Bronchial epithelial cell (primary cell): ENCODE results near the gene CEND1. TPM values are rescaled to one million over a fixed set of nuclear protein-coding genes. Genes with fewer than 3 reads are reported as not detected.
A peak's percentile ranks its signal among the peaks of the same experiment; 100 is the strongest.
"Not testable (repeated sequence)": the region's sequence is repeated elsewhere in the genome, so short reads cannot be mapped to it uniquely, and the experiment has no call there.

ENCODE experiments used
- DNase-seq: peaks from one replicate; pipeline ENCODE4 v3.0.0-alpha.2; 2010; ENCODE audit warnings: low read depth
- FAIRE-seq: peaks from 2 replicates; lab custom pipeline; 2011; peaks lifted over from hg19 to GRCh38; lab: Jason Lieb, UNC
- H3K27me3 ChIP-seq: 2 replicates; pipeline ENCODE4 v1.5.1; 2011; ENCODE audit warnings: low read length; ENCODE audit not compliant: control insufficient read depth, insufficient read depth
- H3K36me3 ChIP-seq: 2 replicates; pipeline ENCODE4 v1.5.1; 2011; ENCODE audit warnings: low read length; ENCODE audit not compliant: control insufficient read depth, insufficient read depth
- H3K4me3 ChIP-seq: 2 replicates; pipeline ENCODE4 v1.5.1; 2011; ENCODE audit warnings: mild to moderate bottlenecking, low read depth, low read length, control low read depth
- CTCF ChIP-seq: IDR thresholded peaks from 2 replicates; pipeline ENCODE4 v1.5.1; 2011; ENCODE audit warnings: mild to moderate bottlenecking, moderate library complexity, low read length, control low read depth, inconsistent platforms; ENCODE audit not compliant: insufficient read depth, severe bottlenecking
- total RNA-seq: library from RNA; depleted of rRNA; stranded (reverse); fragments of >200 nt; gene quantifications from 2 replicates; pipeline ENCODE4 v1.2.1, GENCODE V29; 2014

Gene CEND1
- total RNA-seq, 1 donor from 2014 or later: not detected

- no peaks in the 10 kb centered on the region for H3K27me3 ChIP-seq
- TF ChIP-seq CTCF: no peak
- no peak overlapping the region for H3K4me3 ChIP-seq
- no peaks in the 10 kb centered on the region for H3K36me3 ChIP-seq
- DNase-seq: no peak
- FAIRE-seq: no peak
These were observed 44.5 kb downstream of the CEND1 start for GRCh38 chr11:745428-745827.

- TF ChIP-seq CTCF: no peak
- DNase-seq (no peak), FAIRE-seq (peak; percentile 72)
- Histone ChIP-seq H3K27me3 (no peaks in the 10 kb centered on the region), H3K36me3 (no peaks in the 10 kb centered on the region), H3K4me3 (no peak overlapping the region)
These were observed 47.2 kb downstream of the CEND1 start for GRCh38 chr11:742571-743201.

- H3K36me3 ChIP-seq: no peaks in the 10 kb centered on the region
- DNase-seq (peak; percentile 43), FAIRE-seq (peak; percentile 13)
- no peak for TF ChIP-seq CTCF
- H3K4me3 ChIP-seq: no peak overlapping the region
- H3K27me3 ChIP-seq: no peaks in the 10 kb centered on the region
These were observed 47.7 kb downstream of the CEND1 start for GRCh38 chr11:742156-742546.

- peak; percentile 13 for FAIRE-seq
- peak; percentile 22 for DNase-seq
These were observed 52.0 kb downstream of the CEND1 start for GRCh38 chr11:737899-738298.

GRCh38 chr11:737366-737765, 52.5 kb downstream of the CEND1 start:
- Histone ChIP-seq H3K4me3 (no peak overlapping the region), H3K27me3 (no peaks in the 10 kb centered on the region), H3K36me3 (no peaks in the 10 kb centered on the region)
- DNase-seq: no peak
- no peak for TF ChIP-seq CTCF
- FAIRE-seq: no peak

More at GRCh38 chr11:737899-738298, 52.0 kb downstream of the CEND1 start:
- H3K27me3 ChIP-seq, H3K36me3 ChIP-seq, H3K4me3 ChIP-seq: not testable (repeated sequence)

Other genes starting within 250 kb of the CEND1 start
- 0.90 and 1.1 TPM in 2 replicates for gene LMNTD2, start 229.4 kb downstream of the CEND1 start, total RNA-seq
- 44.4 and 45.5 TPM in 2 replicates for gene RASSF7, start 229.1 kb downstream of the CEND1 start, total RNA-seq
- gene PHRF1, start 213.6 kb downstream of the CEND1 start, total RNA-seq: 21.1 and 26.1 TPM in 2 replicates
- gene IRF7, start 174.1 kb downstream of the CEND1 start, total RNA-seq: 15.3 and 18.2 TPM in 2 replicates
- not detected in 2 replicates for gene CDHR5, start 165.1 kb downstream of the CEND1 start, total RNA-seq
- not detected in 2 replicates for gene SCT, start 162.9 kb downstream of the CEND1 start, total RNA-seq
- gene DRD4, start 152.8 kb downstream of the CEND1 start, total RNA-seq: 0.13 TPM in 1 of 2 replicates, not detected in the other
- 23.4 and 26.9 TPM in 2 replicates for gene DEAF1, start 94.9 kb downstream of the CEND1 start, total RNA-seq
- 9.0 and 28.8 TPM in 2 replicates for gene TMEM80, start 94.3 kb downstream of the CEND1 start, total RNA-seq
- 105 and 169 TPM in 2 replicates for gene EPS8L2, start 83.9 kb downstream of the CEND1 start, total RNA-seq
- 251 and 253 TPM in 2 replicates for gene TALDO1, start 42.6 kb downstream of the CEND1 start, total RNA-seq
- gene GATD1, start 12.6 kb downstream of the CEND1 start, total RNA-seq: 17.9 and 18.7 TPM in 2 replicates
- 4.4 and 5.3 TPM in 2 replicates for gene SLC25A22, start 8.2 kb upstream of the CEND1 start, total RNA-seq
- gene PIDD1, start 15.1 kb upstream of the CEND1 start, total RNA-seq: 4.4 and 5.0 TPM in 2 replicates
- 211 and 353 TPM in 2 replicates for gene RPLP2, start 19.9 kb upstream of the CEND1 start, total RNA-seq
- 9.0 and 15.6 TPM in 2 replicates for gene PNPLA2, start 28.8 kb upstream of the CEND1 start, total RNA-seq
- 0.51 and 0.53 TPM in 2 replicates for gene CRACR2B, start 37.8 kb upstream of the CEND1 start, total RNA-seq
- 321 and 324 TPM in 2 replicates for gene CD151, start 42.9 kb upstream of the CEND1 start, total RNA-seq
- gene POLR2L, start 52.4 kb upstream of the CEND1 start, total RNA-seq: 8.7 and 51.6 TPM in 2 replicates
- 50.8 and 71.6 TPM in 2 replicates for gene TSPAN4, start 52.8 kb upstream of the CEND1 start, total RNA-seq
- 34.1 and 42.6 TPM in 2 replicates for gene CHID1, start 120.7 kb upstream of the CEND1 start, total RNA-seq
- gene AP2A2, start 135.8 kb upstream of the CEND1 start, total RNA-seq: 9.5 and 17.8 TPM in 2 replicates
- under 0.01 TPM in 1 of 2 replicates, not detected in the other for gene MUC6, start 246.6 kb upstream of the CEND1 start, total RNA-seq